HG03442 (cell line): ENCODE measurements around the gene FXYD2.

Experiments used
- ATAC-seq: cut with Tn5 transposase; IDR thresholded peaks from one replicate; pipeline ENCODE4 v1.9.1; 2021; ENCODE audit warnings: mild to moderate bottlenecking, moderate library complexity; ENCODE audit not compliant: unreplicated experiment

Gene FXYD2

GRCh38 chr11:117859061-117859460 is 34.5 kb upstream of the FXYD2 start:
- ATAC-seq = no peak

GRCh38 chr11:117857734-117858414 is 33.3 kb upstream of the FXYD2 start:
- ATAC-seq = no peak

GRCh38 chr11:117855912-117856651 is 31.5 kb upstream of the FXYD2 start:
- ATAC-seq = no peak

DNA sequence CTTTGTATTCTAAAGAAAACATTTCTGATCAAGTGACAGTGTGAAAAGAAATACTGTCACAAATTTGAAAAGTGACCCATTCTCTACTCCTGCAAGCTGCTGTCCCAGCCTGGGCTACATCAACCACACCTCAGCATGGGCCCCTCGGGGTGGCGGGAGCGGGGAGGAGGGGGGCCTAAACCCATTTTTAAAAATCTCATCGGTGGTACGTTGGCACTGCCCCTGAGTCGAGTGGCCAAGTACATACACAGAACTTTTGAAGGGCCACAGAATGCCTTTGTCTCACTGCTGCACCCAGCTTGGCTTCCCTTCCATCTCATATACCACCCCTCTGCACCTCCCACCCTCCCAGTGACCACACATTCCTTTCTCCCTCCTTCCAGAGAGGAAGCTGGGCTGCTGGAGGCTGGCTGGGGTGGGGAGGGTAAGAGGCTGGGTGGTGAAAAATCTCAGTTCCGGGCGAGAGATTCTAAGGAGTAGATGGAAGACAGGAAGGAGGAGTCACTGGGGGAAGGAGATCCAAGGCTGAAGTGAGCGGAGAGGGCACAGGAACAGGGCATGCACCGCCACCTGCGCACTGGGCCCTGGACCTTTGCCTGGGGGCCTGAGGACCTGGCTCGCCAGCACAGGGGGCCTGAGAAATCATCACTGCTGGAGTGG is 30.8 kb upstream of the FXYD2 start:
- no peak for ATAC-seq

DNA sequence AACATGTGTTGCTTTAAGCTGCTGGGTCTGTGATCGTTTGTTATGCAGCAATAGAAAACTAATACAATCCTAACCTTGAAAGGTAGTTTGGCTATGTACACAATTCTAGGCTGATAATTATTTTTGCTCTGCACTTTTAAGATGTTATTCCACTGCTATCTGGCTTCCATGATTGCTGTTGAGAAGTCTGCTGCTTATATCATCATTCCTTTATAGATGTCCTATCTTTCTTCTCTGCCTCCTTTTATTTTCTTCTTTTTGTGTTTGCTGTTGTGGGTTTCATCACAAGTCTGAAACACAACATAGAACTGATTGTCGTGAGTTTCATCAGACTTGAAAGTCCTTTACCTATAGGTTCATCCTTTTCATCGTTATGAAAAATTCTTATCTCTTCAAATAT is 27.8 kb upstream of the FXYD2 start:
- no peak for ATAC-seq

DNA sequence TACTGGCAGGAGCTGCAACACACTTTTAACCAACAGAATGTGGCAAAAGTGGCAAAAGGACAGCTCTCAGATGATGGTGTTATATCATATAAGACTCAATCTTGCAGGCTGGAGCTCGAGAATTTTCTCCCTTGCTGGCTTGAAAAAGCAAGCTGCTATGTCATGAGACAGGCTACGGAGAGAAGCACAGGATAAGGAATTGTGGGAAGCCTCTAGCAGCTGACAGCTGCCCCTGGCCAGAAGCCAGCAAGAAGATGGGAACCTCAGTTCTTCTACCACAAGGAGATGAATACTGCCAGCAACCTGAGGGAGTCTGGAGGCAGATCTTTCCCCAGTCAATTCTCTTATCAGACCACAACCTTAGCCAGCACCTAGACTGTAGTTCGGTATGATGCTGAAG is 27.3 kb upstream of the FXYD2 start:
- ATAC-seq = no peak

DNA sequence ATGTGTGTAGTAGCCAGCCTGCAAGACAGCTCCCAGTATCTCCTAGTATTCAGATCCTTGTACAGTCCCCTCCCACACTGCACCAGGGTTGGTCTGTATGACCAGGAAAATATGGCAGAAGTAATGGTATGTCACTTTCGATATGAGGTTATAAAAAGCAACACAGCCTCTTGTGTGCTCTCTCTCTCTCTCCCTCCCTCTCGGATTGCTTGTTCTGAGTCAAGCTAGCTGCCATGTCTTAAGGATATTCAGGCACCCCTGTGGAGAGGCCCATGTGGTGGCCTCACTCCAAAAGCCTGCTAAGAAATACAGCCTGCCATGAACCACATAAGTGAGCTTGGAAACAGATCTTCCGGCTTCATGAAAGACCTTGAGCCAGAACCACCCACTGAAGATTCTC is 26.6 kb upstream of the FXYD2 start:
- no peak for ATAC-seq

DNA sequence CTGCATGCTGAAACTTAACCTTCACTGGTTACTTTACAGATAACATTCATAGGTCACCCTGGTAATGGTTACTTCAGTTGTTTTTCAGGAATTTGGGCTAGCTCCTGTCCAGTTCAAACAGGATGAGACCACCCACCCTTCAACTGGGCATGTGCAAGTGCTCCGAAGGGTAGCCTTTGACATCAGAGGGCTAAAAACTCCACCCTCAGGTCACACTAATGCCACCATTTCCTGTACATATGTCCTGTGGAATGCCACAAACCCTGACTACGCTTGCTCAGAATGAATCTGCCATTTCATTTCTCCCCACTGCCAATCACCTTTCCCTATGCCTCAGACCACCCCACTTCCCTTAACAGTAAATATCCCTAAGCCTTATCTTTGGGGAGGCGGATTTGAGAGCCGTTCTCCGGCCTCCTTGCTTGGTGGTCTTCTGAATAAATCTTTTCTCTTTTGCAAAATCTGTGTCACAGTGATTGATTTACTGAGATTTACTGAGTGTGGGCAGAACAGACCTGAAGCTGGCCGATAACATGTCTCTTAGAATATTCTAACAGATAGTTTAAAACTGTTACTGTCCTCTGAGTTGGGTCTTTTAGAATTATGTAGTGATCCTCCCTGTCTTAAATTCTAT is 25.4 kb upstream of the FXYD2 start:
- ATAC-seq = no peak

GRCh38 chr11:117843666-117844484 is 19.3 kb upstream of the FXYD2 start:
- ATAC-seq = no peak

- ATAC-seq = no peak
These were observed 17.8 kb upstream of the FXYD2 start for GRCh38 chr11:117842131-117842941.

DNA sequence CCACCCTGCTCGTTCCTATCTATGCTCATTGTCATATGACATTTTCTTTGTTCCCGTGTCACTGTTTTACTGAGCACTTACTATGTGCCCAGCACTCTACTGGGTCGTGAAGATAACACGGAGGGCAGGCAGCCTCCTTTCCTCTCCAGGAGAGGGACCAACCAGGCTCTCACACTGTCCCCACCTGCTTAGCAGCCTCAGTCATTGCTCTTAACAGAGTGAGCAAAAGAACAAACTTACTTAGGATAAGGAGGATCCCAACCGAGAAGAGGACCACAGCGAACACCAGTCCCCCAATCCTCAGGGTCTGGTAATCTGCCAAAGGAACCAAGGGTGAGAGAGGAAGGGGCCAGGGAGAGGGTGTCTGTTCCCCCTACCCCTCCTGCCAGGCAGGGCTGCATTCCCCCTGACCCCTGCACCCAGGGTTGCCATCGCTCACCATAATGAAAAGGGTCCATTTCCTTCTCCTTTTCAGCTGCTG is 17.0 kb upstream of the FXYD2 start:
- ATAC-seq = no peak

GRCh38 chr11:117840881-117841550 is 16.5 kb upstream of the FXYD2 start:
- ATAC-seq = no peak

DNA sequence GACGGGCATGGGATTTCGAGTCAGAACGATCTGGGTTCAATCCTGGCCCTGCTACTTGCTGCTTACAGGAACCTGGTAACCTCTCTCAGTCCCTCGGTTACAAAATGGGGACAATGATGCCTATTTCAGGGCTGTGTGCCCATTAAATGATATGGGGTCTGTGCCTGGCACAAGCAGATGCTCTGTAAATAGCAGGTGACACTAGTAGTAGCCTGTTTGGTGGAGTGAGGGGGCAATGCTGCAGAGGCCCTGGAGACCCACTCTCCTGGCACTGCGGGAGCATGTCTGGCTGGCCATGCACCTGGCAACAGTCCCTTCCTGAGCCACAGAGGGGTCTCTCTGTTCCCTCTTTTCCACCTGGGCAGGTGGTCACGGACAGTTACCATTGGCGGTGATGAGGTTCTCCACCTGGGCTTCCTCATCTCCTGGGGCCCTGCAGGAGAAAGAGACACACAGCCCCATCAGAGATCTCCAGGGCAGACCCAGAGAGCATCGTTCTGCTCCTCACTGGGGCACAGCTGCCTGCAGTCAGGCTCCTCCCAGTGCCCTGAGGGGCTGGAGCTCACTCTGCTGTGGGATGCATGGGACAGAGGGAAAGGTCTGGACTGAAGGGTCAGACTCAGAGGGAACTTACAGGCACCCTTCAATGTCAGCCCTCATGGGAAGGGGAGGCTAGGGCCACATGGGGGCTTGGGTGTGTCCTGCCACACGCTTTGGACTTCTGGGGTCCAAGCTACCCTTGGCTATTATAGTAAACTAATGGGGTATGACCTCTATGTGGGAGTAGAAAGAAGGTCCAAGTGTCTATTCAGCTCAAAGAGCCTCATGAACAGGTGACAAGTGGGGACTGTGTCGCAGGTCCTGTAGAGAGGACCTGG is 15.6 kb upstream of the FXYD2 start:
- no peak for ATAC-seq

GRCh38 chr11:117839380-117839881 is 14.9 kb upstream of the FXYD2 start:
- ATAC-seq = no peak

DNA sequence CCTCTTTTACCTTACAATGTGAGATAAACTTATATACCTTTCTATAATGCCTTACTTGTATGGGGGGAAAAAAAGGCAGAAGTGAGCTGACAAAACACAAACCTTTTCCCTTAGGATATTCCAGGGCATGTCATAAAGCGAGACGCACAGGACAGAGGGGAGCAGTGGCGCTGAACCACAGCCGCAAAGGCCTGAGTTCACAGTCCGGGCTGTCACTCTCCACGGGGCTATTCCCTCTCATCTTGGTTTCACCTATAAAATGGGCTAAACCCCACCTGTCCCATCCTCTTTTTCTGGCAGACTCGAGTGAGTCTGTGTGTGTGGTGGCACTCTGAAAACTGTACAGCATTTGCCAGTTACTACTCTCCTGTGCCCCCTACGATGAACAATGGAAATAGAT is 14.4 kb upstream of the FXYD2 start:
- ATAC-seq = no peak

DNA sequence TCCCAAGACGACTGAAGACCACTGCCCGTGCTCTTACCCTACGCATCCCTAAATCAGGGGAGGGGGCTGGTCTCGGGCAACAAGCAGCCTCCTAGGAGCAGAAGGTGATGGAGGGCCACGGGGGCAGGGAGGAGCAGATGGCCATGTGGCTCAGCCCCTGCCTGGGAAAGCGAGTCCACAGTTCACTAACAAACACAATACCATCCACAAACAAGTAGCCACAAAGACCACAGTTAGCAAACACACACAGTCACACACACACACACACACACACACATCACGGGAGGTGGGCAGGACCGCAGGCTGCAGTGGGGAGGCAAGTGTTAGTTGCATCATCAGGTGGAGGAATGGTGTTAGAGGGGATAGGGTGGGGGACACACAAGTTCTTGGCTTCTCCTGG is 13.2 kb upstream of the FXYD2 start:
- ATAC-seq = no peak

DNA sequence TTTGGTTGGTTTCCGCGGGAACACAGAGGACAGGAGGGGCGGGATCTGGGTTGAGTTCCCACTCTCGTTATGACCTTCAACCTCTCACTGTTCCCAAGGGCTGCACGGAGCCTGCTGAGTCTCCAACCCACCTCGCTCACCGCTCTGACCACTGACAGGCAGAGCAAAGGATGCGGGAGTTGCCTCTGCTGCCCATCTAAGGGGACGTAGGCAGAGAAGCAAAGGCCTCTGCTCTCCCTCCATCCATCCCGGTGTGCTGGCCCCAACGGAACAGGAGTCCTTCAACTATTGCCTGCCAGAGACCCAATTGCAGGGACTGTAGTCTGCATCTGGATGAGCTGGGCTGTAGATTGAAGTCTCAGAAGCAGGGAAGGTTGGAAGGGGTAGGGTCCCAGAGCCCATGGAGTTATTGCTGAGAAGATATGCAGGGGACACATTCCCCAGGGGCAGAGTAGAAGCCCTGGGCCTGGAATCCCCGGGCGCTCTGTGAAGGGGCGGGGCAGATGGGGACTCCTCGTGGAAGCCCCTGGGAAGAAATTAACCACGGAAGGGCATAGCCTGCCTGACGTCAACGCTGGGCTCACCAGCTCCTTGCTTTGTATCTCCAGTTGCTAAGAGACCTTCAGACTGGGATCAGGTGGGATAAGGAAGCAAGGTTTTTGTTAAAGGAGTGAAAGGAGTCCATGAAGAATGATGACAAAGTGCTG is 12.7 kb upstream of the FXYD2 start:
- ATAC-seq = no peak
